Astrocyte (in vitro differentiated cells and primary cell): ENCODE data around the gene EML3. TPM values are rescaled to one million over a fixed set of nuclear protein-coding genes. Genes with fewer than 3 reads are reported as not detected.
"Not testable (repeated sequence)": the region's sequence is repeated elsewhere in the genome, so short reads cannot be mapped to it uniquely, and the experiment has no call there.

ENCODE experiments used
- DNase-seq: peaks from one replicate; pipeline ENCODE4 v3.0.0-alpha.2; 2010; ENCODE audit warnings: low read depth
- FAIRE-seq: peaks from 2 replicates; lab custom pipeline; 2011; peaks lifted over from hg19 to GRCh38; lab: Jason Lieb, UNC
- H2AFZ ChIP-seq: 2 replicates; pipeline ENCODE4 v1.6.0; 2012; ENCODE audit warnings: low read depth, low read length, inconsistent platforms
- H3K27ac ChIP-seq: 2 replicates; pipeline ENCODE4 v1.5.1; 2011; ENCODE audit warnings: low read depth, low read length, inconsistent platforms
- H3K27me3 ChIP-seq: 2 replicates; pipeline ENCODE4 v1.6.0; 2011; ENCODE audit warnings: low read length, inconsistent platforms; ENCODE audit not compliant: insufficient read depth
- H3K36me3 ChIP-seq: 2 replicates; pipeline ENCODE4 v1.5.1; 2011; ENCODE audit warnings: low read length, inconsistent platforms; ENCODE audit not compliant: insufficient read depth
- H3K4me1 ChIP-seq: 2 replicates; pipeline ENCODE4 v1.5.1; 2011; ENCODE audit warnings: low read length, inconsistent platforms; ENCODE audit not compliant: insufficient read depth
- H3K4me2 ChIP-seq: 2 replicates; pipeline ENCODE4 v1.6.0; 2012; ENCODE audit warnings: low read length, inconsistent platforms
- H3K4me3 ChIP-seq: 2 replicates; pipeline ENCODE4 v1.5.1; 2011; ENCODE audit warnings: low read depth, mild to moderate bottlenecking, low read length, inconsistent platforms; ENCODE audit not compliant: insufficient read depth
- H3K79me2 ChIP-seq: 2 replicates; pipeline ENCODE4 v1.6.0; 2012; ENCODE audit warnings: mild to moderate bottlenecking, low read length, inconsistent platforms; ENCODE audit not compliant: insufficient read depth
- H3K9ac ChIP-seq: 2 replicates; pipeline ENCODE4 v1.6.0; 2012; ENCODE audit warnings: mild to moderate bottlenecking, low read length, inconsistent platforms
- H3K9me3 ChIP-seq: 2 replicates; pipeline ENCODE4 v1.5.1; 2012; ENCODE audit warnings: low read depth, mild to moderate bottlenecking, low read length, inconsistent platforms; ENCODE audit not compliant: insufficient read depth
- H4K20me1 ChIP-seq: 2 replicates; pipeline ENCODE4 v1.6.0; 2012; ENCODE audit warnings: low read length, inconsistent platforms; ENCODE audit not compliant: insufficient read depth
- H3K27ac Mint-ChIP-seq: one replicate; pipeline ENCODE4 v1.8.0; 2021; ENCODE audit warnings: mild to moderate bottlenecking, mixed read lengths; ENCODE audit not compliant: unreplicated experiment
- H3K27me3 Mint-ChIP-seq: one replicate; pipeline ENCODE4 v1.8.0; 2021; ENCODE audit warnings: low read depth, mixed read lengths; ENCODE audit not compliant: unreplicated experiment
- H3K36me3 Mint-ChIP-seq: one replicate; pipeline ENCODE4 v1.8.0; 2021; ENCODE audit warnings: low read depth, mixed read lengths; ENCODE audit not compliant: unreplicated experiment
- H3K4me1 Mint-ChIP-seq: one replicate; pipeline ENCODE4 v1.8.0; 2021; ENCODE audit warnings: low read depth, mixed read lengths; ENCODE audit not compliant: unreplicated experiment
- H3K4me3 Mint-ChIP-seq: one replicate; pipeline ENCODE4 v1.8.0; 2021; ENCODE audit warnings: mild to moderate bottlenecking, moderate library complexity, mixed read lengths; ENCODE audit not compliant: unreplicated experiment
- H3K9me3 Mint-ChIP-seq: one replicate; pipeline ENCODE4 v1.8.0; 2021; ENCODE audit warnings: mild to moderate bottlenecking, mixed read lengths; ENCODE audit not compliant: unreplicated experiment
- EZH2 ChIP-seq: IDR thresholded peaks from 2 replicates; pipeline ENCODE4 v1.6.1; 2012; ENCODE audit warnings: mild to moderate bottlenecking, low read length, inconsistent platforms; ENCODE audit not compliant: insufficient read depth
- total RNA-seq: library from RNA; stranded (reverse); gene quantifications from 2 replicates; pipeline ENCODE4 v1.2.1, GENCODE V29; 2021
- TF ChIP-seq, protein P1 (sequence below): IDR thresholded peaks from 2 replicates; pipeline ENCODE4 v1.5.1; 2011; ENCODE audit warnings: low read depth, mild to moderate bottlenecking, inconsistent platforms, low read length, moderate library complexity; ENCODE audit not compliant: insufficient read depth

The EML3 gene
- total RNA-seq, 1 donor from 2014 or later: 25.5 TPM

DNA sequence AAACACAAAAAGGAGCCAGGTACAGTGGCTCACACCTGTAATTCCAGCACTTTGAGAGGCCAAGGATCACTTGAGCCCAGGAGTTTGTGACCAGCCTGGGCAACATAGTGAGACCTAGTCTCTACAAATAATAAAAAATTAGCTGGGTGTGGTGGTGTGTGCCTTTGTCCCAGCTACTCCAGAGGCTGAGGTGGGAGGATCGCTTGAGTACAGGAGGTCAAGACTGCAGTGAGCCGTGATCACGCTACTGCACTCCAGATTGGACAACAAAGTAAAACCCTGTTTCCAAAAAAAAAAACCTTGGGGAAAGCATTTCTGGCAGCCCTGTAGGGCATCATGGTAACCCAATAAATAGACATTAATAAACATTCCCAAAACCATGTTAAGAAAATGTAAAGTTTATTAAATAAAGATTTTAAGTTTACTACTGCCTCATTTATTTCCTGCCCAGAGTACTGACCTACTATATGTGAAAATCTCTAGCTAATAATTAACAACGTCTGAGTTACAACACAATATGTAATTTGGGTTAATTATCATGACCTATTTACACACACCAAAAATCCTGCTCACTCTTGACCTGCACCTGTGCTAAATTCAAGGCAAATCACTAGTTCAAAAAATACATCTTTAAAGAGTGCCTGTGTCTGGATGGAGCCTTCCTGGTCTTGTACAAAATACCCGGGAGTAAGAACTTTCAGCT lies 47.3 kb downstream of the EML3 start:
- no peaks in the 10 kb centered on the region for H3K27me3 ChIP-seq
- Mint-ChIP-seq H3K36me3 (peaks cover 33% of the 10 kb centered on the region), H3K4me1 (peaks cover 40% of the 10 kb centered on the region), H3K27me3 (no peaks in the 10 kb centered on the region), H3K9me3 (no peaks in the 10 kb centered on the region), H3K27ac (peak overlapping the region; percentile 58), H3K4me3 (no peak overlapping the region)
- H3K27ac ChIP-seq: no peak overlapping the region
- no peak overlapping the region for H3K4me3 ChIP-seq
- FAIRE-seq (no peak), DNase-seq (no peak)
- H3K36me3 ChIP-seq: peaks cover 56% of the 10 kb centered on the region
- H3K4me2 ChIP-seq: no peak overlapping the region
- no peak overlapping the region for H2AFZ ChIP-seq
- peaks cover 17% of the 10 kb centered on the region for H3K4me1 ChIP-seq
- H3K9ac ChIP-seq: no peak overlapping the region
- H4K20me1 ChIP-seq: peaks cover 87% of the 10 kb centered on the region
- no peaks in the 10 kb centered on the region for H3K9me3 ChIP-seq
- H3K79me2 ChIP-seq: peaks cover 67% of the 10 kb centered on the region
- TF ChIP-seq, protein P1, sequence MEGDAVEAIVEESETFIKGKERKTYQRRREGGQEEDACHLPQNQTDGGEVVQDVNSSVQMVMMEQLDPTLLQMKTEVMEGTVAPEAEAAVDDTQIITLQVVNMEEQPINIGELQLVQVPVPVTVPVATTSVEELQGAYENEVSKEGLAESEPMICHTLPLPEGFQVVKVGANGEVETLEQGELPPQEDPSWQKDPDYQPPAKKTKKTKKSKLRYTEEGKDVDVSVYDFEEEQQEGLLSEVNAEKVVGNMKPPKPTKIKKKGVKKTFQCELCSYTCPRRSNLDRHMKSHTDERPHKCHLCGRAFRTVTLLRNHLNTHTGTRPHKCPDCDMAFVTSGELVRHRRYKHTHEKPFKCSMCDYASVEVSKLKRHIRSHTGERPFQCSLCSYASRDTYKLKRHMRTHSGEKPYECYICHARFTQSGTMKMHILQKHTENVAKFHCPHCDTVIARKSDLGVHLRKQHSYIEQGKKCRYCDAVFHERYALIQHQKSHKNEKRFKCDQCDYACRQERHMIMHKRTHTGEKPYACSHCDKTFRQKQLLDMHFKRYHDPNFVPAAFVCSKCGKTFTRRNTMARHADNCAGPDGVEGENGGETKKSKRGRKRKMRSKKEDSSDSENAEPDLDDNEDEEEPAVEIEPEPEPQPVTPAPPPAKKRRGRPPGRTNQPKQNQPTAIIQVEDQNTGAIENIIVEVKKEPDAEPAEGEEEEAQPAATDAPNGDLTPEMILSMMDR: no peak
- TF ChIP-seq EZH2: no peak

DNA sequence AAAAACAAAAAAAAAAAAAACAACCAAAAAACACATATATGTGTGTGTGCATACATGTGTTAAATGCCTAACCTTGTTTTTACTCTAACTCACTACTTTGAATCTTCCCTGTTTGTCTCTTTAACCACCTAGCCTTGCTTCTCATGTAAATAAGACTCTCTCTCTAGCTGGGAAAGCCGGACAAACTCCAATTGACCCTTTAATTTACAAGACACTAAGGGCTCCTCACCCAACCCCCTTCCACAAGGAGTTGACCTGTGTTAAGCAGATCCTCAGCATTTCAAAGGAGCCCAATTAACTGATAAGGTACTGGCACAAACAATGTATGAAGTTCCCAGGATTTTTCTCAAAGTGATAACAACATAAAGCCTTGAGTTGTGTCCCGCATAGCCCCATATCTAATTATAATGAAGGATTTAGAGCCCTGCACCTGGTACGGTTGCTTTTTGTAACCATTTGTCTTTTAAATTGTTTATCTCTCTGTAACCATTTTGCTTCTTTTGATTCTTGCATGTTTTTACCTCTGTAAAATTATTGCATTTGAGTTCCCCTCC lies 50.8 kb downstream of the EML3 start:
- Histone ChIP-seq H3K4me1 (peaks cover 35% of the 10 kb centered on the region), H4K20me1 (peaks cover 78% of the 10 kb centered on the region), H3K36me3 (peaks cover 53% of the 10 kb centered on the region), H3K79me2 (peaks cover 49% of the 10 kb centered on the region)
- H3K9me3 Mint-ChIP-seq, H3K27me3 Mint-ChIP-seq, H3K4me3 ChIP-seq, H3K4me2 ChIP-seq, H3K27me3 ChIP-seq, H3K9me3 ChIP-seq, H2AFZ ChIP-seq, DNase-seq, H3K27ac ChIP-seq, FAIRE-seq, H3K9ac ChIP-seq: not testable (repeated sequence)
- H3K4me3 Mint-ChIP-seq: peak overlapping the region; percentile 8
- peak overlapping the region; percentile 14 for H3K27ac Mint-ChIP-seq
- H3K4me1 Mint-ChIP-seq: peaks cover 51% of the 10 kb centered on the region
- peaks cover 33% of the 10 kb centered on the region for H3K36me3 Mint-ChIP-seq

- Mint-ChIP-seq H3K27me3 (no peaks in the 10 kb centered on the region), H3K27ac (peak overlapping the region; percentile 77), H3K4me1 (peaks cover 53% of the 10 kb centered on the region), H3K9me3 (no peaks in the 10 kb centered on the region), H3K4me3 (peak overlapping the region; percentile 50), H3K36me3 (peaks cover 31% of the 10 kb centered on the region)
- TF ChIP-seq EZH2: no peak
- TF ChIP-seq, protein P1: peak; percentile 89
- no peaks in the 10 kb centered on the region for H3K27me3 ChIP-seq
- H3K4me1 ChIP-seq: peaks cover 47% of the 10 kb centered on the region
- H3K36me3 ChIP-seq: peaks cover 42% of the 10 kb centered on the region
- H3K27ac ChIP-seq: peak overlapping the region; percentile 51
- H3K79me2 ChIP-seq: peaks cover 38% of the 10 kb centered on the region
- H3K4me3 ChIP-seq: no peak overlapping the region
- H3K4me2 ChIP-seq: peak overlapping the region; percentile 53
- DNase-seq (peak; percentile 96), FAIRE-seq (peak; percentile 39)
- H4K20me1 ChIP-seq: peaks cover 72% of the 10 kb centered on the region
- H2AFZ ChIP-seq: no peak overlapping the region
- H3K9me3 ChIP-seq: no peaks in the 10 kb centered on the region
- H3K9ac ChIP-seq: peak overlapping the region; percentile 52
Measured at GRCh38 chr11:62560566-62561103, 51.9 kb downstream of the EML3 start.

GRCh38 chr11:62559626-62560025 lies 52.9 kb downstream of the EML3 start:
- H3K79me2 ChIP-seq: peaks cover 34% of the 10 kb centered on the region
- Mint-ChIP-seq H3K27ac (peak overlapping the region; percentile 77), H3K36me3 (peaks cover 28% of the 10 kb centered on the region), H3K4me1 (peaks cover 59% of the 10 kb centered on the region), H3K4me3 (peak overlapping the region; percentile 45)
- H2AFZ ChIP-seq, FAIRE-seq, H3K27me3 Mint-ChIP-seq, DNase-seq, H3K4me3 ChIP-seq, H3K9me3 Mint-ChIP-seq, H3K9me3 ChIP-seq, H3K27me3 ChIP-seq: not testable (repeated sequence)
- H3K9ac ChIP-seq: peak overlapping the region; percentile 52
- peak overlapping the region; percentile 51 for H3K27ac ChIP-seq
- peaks cover 35% of the 10 kb centered on the region for H3K36me3 ChIP-seq
- peaks cover 64% of the 10 kb centered on the region for H4K20me1 ChIP-seq
- H3K4me2 ChIP-seq: peak overlapping the region; percentile 53
- peaks cover 57% of the 10 kb centered on the region for H3K4me1 ChIP-seq
